BJ (cell line): Measurements from ENCODE around the gene TMEM238. TPM values are rescaled to one million over a fixed set of nuclear protein-coding genes. Genes with fewer than 3 reads are reported as not detected.
"Not testable (repeated sequence)": the region's sequence is repeated elsewhere in the genome, so short reads cannot be mapped to it uniquely, and the experiment has no call there.

Experiments used
- CTCF ChIA-PET: fragments of 350-600 bp; formaldehyde crosslinking; extraction: SDS; loops from one replicate; lab custom pipeline; 2021; ENCODE audit warnings: antibody characterized with exemption, inconsistent platforms; lab: Yijun Ruan, JAX
- POLR2A ChIA-PET: fragments of 300-600 bp; sonication (Branson Sonifier 250); formaldehyde crosslinking; extraction: SDS; loops from one replicate; lab custom pipeline; 2021; ENCODE audit warnings: antibody characterized with exemption; lab: Charles Lee
- DNase-seq: peaks from one replicate; pipeline ENCODE4 v3.0.0-alpha.2; 2011; ENCODE audit warnings: low read depth
- H3K27me3 ChIP-seq: 2 replicates; pipeline ENCODE4 v1.6.0; 2011; ENCODE audit warnings: low read length; ENCODE audit not compliant: control insufficient read depth, insufficient read depth
- H3K36me3 ChIP-seq: 2 replicates; pipeline ENCODE4 v1.5.1; 2011; ENCODE audit warnings: low read length; ENCODE audit not compliant: control insufficient read depth, insufficient read depth
- H3K4me3 ChIP-seq: 2 replicates; pipeline ENCODE4 v1.5.1; 2011; ENCODE audit warnings: low read depth, mild to moderate bottlenecking, control low read depth, low read length
- CTCF ChIP-seq: IDR thresholded peaks from 2 replicates; pipeline ENCODE4 v1.5.1; 2011; ENCODE audit warnings: low read depth, mild to moderate bottlenecking, control low read depth, inconsistent platforms, low read length, moderate library complexity; ENCODE audit not compliant: insufficient read depth
- polyA plus RNA-seq: library from polyadenylated mRNA; depleted of rRNA; stranded (reverse); fragments of >200 nt; gene quantifications from 2 replicates; pipeline ENCODE4 v1.2.3, GENCODE V29; 2011; rRNA removed

The TMEM238 gene
- polyA plus RNA-seq, 1 experiment: 0.10 TPM

DNA sequence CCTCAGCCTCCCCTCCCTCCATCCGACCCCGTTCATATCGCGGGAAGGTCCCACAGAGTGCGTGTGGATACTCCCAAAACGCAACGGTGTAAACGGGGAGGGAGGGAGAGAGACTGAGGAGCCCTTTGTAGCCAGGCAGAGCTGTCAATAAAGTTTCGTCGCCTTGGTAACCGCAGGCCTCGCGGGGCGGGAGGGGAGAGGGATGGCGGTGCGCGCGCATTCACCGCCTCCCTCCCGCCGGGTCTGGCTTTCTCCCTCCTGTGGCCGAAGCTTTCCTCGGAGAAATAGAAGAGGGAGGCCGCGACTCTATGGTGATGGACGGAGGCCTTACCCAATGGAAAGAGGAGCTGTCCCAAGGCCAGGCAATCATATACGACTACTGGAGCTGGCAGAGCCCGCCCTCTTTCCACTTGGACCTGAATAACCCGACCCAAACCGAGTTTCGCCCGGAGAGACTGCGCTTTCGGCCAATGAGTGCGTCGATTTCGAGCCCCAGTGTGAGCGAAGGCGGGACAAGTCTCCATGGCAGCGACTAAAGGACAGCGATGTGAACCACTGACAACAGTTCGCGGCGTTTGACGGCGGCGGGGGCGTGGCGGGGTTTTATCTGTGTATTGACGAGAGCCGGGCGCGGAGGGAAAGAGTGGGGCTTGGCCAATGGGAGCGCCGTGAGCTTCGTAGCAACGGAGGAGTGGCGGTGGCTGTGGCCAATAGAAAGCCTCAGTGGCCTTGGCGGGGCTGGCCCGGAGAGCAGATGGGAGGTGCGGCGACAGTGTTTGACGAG is 44.8 kb downstream of the TMEM238 start, which contains the start of gene KMT5C:
KMT5C (plus strand) TSS at position 772 of the 784 bp plus-strand sequence. CDS start 2,061 bp downstream, outside the sequence.
- POLR2A ChIA-PET: interaction anchor here (0.5 to 1.8 kb wide), 8 partner anchors 27 to 132 kb away, joined by 3 to 7 read pairs (median 6); partner anchors contain the start of genes IL11, PPP6R1, TMEM238 and UBE2S
- peak within 1 kb of the TSS; percentile 74 for H3K4me3 ChIP-seq
- H3K27me3 ChIP-seq: no peaks in the 10 kb centered on the region; the same call in 1 of the 2 replicates
- TF ChIP-seq CTCF: peak; percentile 56
- CTCF ChIA-PET: interaction anchor here (0.6 to 4.7 kb wide), 7 partner anchors 20 to 77 kb away, joined by 3 to 27 read pairs (median 4); partner anchors contain the start of gene TMEM238
- peak; percentile 100 for DNase-seq
- H3K36me3 ChIP-seq: peaks cover 15% of the 10 kb centered on the region

- H3K4me3 ChIP-seq: no peak overlapping the region
- no peak for TF ChIP-seq CTCF
- DNase-seq: no peak
Measured at GRCh38 chr19:55336101-55336500, 48.0 kb downstream of the TMEM238 start.

GRCh38 chr19:55333870-55334269 is 50.2 kb downstream of the TMEM238 start:
- no peak for DNase-seq
- TF ChIP-seq CTCF: no peak
- H3K4me3 ChIP-seq: no peak overlapping the region
- ChIA-PET CTCF (no interaction called here), POLR2A (no interaction called here)
- no peaks in the 10 kb centered on the region for H3K36me3 ChIP-seq
- no peaks in the 10 kb centered on the region; the same call in 1 of the 2 replicates for H3K27me3 ChIP-seq

More at GRCh38 chr19:55336101-55336500, 48.0 kb downstream of the TMEM238 start:
- H3K27me3 ChIP-seq: no peaks in the 10 kb centered on the region; the same call in 1 of the 2 replicates
- ChIA-PET POLR2A (no interaction called here), CTCF (interaction anchor here (4.7 kb wide), 1 partner anchor 34 kb away, joined by 27 read pairs; no protein-coding TSS in a partner anchor)
- no peaks in the 10 kb centered on the region for H3K36me3 ChIP-seq

DNA sequence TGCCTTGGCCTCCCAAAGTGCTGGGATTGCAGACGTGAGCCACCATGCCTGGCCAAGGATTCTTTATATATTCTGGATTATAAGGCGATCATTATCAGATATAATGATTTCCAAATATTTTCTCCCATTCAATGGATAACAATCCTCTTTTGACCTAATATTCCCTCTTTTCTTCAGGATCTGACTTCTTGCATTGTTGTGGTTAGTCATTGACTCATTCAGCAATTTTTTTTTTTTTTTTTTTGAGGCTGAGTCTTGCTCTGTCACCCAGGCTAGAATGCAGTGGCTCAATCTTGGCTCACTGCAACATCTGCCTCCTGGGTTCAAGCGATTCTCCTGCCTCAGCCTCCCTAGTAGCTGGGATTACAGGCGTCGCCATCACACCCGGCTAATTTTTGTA is 54.3 kb downstream of the TMEM238 start:
- H3K4me3 ChIP-seq, H3K27me3 ChIP-seq, DNase-seq, CTCF ChIA-PET, H3K36me3 ChIP-seq, POLR2A ChIA-PET: not testable (repeated sequence)

Other genes with a start within 250 kb of the TMEM238 start
- 10.4 and 10.5 TPM in 2 replicates for gene TNNT1, start 235.1 kb downstream of the TMEM238 start, polyA plus RNA-seq
- 0.12 TPM in 1 of 2 replicates, not detected in the other for gene TNNI3, start 226.6 kb downstream of the TMEM238 start, polyA plus RNA-seq
- 0.39 and 0.51 TPM in 2 replicates for gene DNAAF3, start 217.7 kb downstream of the TMEM238 start, polyA plus RNA-seq
- gene SYT5, start 204.0 kb downstream of the TMEM238 start, polyA plus RNA-seq: 0.26 and 0.47 TPM in 2 replicates
- gene PTPRH, start 174.8 kb downstream of the TMEM238 start, polyA plus RNA-seq: 2.2 and 4.3 TPM in 2 replicates
- 0.56 and 1.5 TPM in 2 replicates for gene TMEM86B, start 155.5 kb downstream of the TMEM238 start, polyA plus RNA-seq
- gene PPP6R1, start 125.3 kb downstream of the TMEM238 start, polyA plus RNA-seq: 25.9 and 42.5 TPM in 2 replicates
- gene HSPBP1, start 104.2 kb downstream of the TMEM238 start, polyA plus RNA-seq: 24.4 and 43.8 TPM in 2 replicates
- gene BRSK1, start 100.3 kb downstream of the TMEM238 start, polyA plus RNA-seq: 10.6 and 12.8 TPM in 2 replicates
- gene TMEM150B, start 59.0 kb downstream of the TMEM238 start, polyA plus RNA-seq: not detected in 2 replicates
- 3.7 and 6.4 TPM in 2 replicates for gene KMT5C, start 44.4 kb downstream of the TMEM238 start, polyA plus RNA-seq
- 0.12 and 0.58 TPM in 2 replicates for gene COX6B2, start 29.6 kb downstream of the TMEM238 start, polyA plus RNA-seq
- 0.02 TPM in 1 of 2 replicates, not detected in the other for gene GARIN5B, start 21.0 kb downstream of the TMEM238 start, polyA plus RNA-seq
- 11.9 and 16.4 TPM in 2 replicates for gene IL11, start 13.8 kb downstream of the TMEM238 start, polyA plus RNA-seq
- gene TMEM190, start 7.5 kb downstream of the TMEM238 start, polyA plus RNA-seq: 0.93 and 1.3 TPM in 2 replicates
- gene RPL28, start 1.6 kb upstream of the TMEM238 start, polyA plus RNA-seq: 485 and 838 TPM in 2 replicates
- 47.7 and 79.4 TPM in 2 replicates for gene UBE2S, start 23.5 kb upstream of the TMEM238 start, polyA plus RNA-seq
- not detected in 2 replicates for gene SHISA7, start 59.0 kb upstream of the TMEM238 start, polyA plus RNA-seq
- 93.8 and 123 TPM in 2 replicates for gene ISOC2, start 77.3 kb upstream of the TMEM238 start, polyA plus RNA-seq
- gene C19orf85, start 80.5 kb upstream of the TMEM238 start, polyA plus RNA-seq: not detected in 2 replicates
- 0.36 and 0.48 TPM in 2 replicates for gene ZNF628, start 92.3 kb upstream of the TMEM238 start, polyA plus RNA-seq
- 20.4 and 34.8 TPM in 2 replicates for gene NAT14, start 100.9 kb upstream of the TMEM238 start, polyA plus RNA-seq
- 5.5 and 8.2 TPM in 2 replicates for gene SSC5D, start 104.1 kb upstream of the TMEM238 start, polyA plus RNA-seq
- 0.07 TPM in 1 of 2 replicates, not detected in the other for gene SBK2, start 152.8 kb upstream of the TMEM238 start, polyA plus RNA-seq
- 0.06 and 0.11 TPM in 2 replicates for gene SBK3, start 161.3 kb upstream of the TMEM238 start, polyA plus RNA-seq
- gene ZNF579, start 196.6 kb upstream of the TMEM238 start, polyA plus RNA-seq: 2.6 and 3.8 TPM in 2 replicates
- gene FIZ1, start 215.2 kb upstream of the TMEM238 start, polyA plus RNA-seq: 3.7 and 4.0 TPM in 2 replicates
- gene ZNF524, start 216.0 kb upstream of the TMEM238 start, polyA plus RNA-seq: 7.8 TPM in 2 replicates
- gene ZNF865, start 221.4 kb upstream of the TMEM238 start, polyA plus RNA-seq: 1.2 and 1.4 TPM in 2 replicates
- gene ZNF784, start 240.3 kb upstream of the TMEM238 start, polyA plus RNA-seq: 2.9 and 4.5 TPM in 2 replicates